ENCODE data around the gene CYTH1.

The CYTH1 gene

GRCh38 chr17:78654325-78654724 lies 127.7 kb downstream of the CYTH1 start:
- no peak overlapping the region for H3K4me3 ChIP-seq (ENCODE audit: low read length)
- no peak for DNase-seq (ENCODE audit: low read depth)
- no peak for TF ChIP-seq CTCF (IDR thresholded peaks at IDR 0.05; ENCODE audit: insufficient read depth, low read depth, low read length, missing control alignments)

- no peak overlapping the region for H3K4me3 ChIP-seq (ENCODE audit: low read length)
- TF ChIP-seq CTCF (IDR thresholded peaks at IDR 0.05; ENCODE audit: insufficient read depth, low read depth, low read length, missing control alignments): no peak
- DNase-seq (ENCODE audit: low read depth): no peak
Observed at GRCh38 chr17:78653382-78653781, 128.7 kb downstream of the CYTH1 start.

GRCh38 chr17:78652913-78653312 lies 129.2 kb downstream of the CYTH1 start:
- TF ChIP-seq CTCF (IDR thresholded peaks at IDR 0.05; ENCODE audit: insufficient read depth, low read depth, low read length, missing control alignments): no peak
- DNase-seq (ENCODE audit: low read depth): no peak
- no peak overlapping the region for H3K4me3 ChIP-seq (ENCODE audit: low read length)

GRCh38 chr17:78652024-78652423 lies 130.0 kb downstream of the CYTH1 start:
- H3K4me3 ChIP-seq (ENCODE audit: low read length): no peak overlapping the region
- TF ChIP-seq CTCF (IDR thresholded peaks at IDR 0.05; ENCODE audit: insufficient read depth, low read depth, low read length, missing control alignments): no peak
- DNase-seq (ENCODE audit: low read depth): no peak

- DNase-seq (ENCODE audit: low read depth): no peak
- no peak for TF ChIP-seq CTCF (IDR thresholded peaks at IDR 0.05; ENCODE audit: insufficient read depth, low read depth, low read length, missing control alignments)
- no peak overlapping the region for H3K4me3 ChIP-seq (ENCODE audit: low read length)
Observed at GRCh38 chr17:78651554-78651953, 130.5 kb downstream of the CYTH1 start.

GRCh38 chr17:78650093-78650715 lies 131.9 kb downstream of the CYTH1 start:
- no peak for DNase-seq (ENCODE audit: low read depth)
- TF ChIP-seq CTCF (IDR thresholded peaks at IDR 0.05; ENCODE audit: insufficient read depth, low read depth, low read length, missing control alignments): no peak

GRCh38 chr17:78648293-78648692 lies 133.8 kb downstream of the CYTH1 start:
- H3K4me3 ChIP-seq (ENCODE audit: low read length): no peak overlapping the region
- no peak for DNase-seq (ENCODE audit: low read depth)
- TF ChIP-seq CTCF (IDR thresholded peaks at IDR 0.05; ENCODE audit: insufficient read depth, low read depth, low read length, missing control alignments): no peak

More at GRCh38 chr17:78650093-78650715, 131.9 kb downstream of the CYTH1 start:
- H3K4me3 ChIP-seq (ENCODE audit: low read length): no peak overlapping the region

Data from epithelial cell of esophagus (primary cell).